Immature natural killer cell (primary cell): ENCODE measurements around the gene TAX1BP1. TPM values are rescaled to one million over a fixed set of nuclear protein-coding genes. Genes with fewer than 3 reads are reported as not detected.
A peak's percentile ranks its signal among the peaks of the same experiment; 100 is the strongest.

Experiments
- DNase-seq, 3 donors: peaks; one replicate each; pipeline ENCODE4 v3.0.0; 2022; ENCODE audit warnings: mixed read lengths in 1 of 3
- H3K27ac Mint-ChIP-seq, 6 donors: one replicate each; pipeline ENCODE4 v1.8.0; 2020; ENCODE audit warnings: mixed read lengths in 6 of 6, mild to moderate bottlenecking in 5 of 6, inconsistent platforms in 4 of 6, moderate library complexity in 3 of 6
- H3K27me3 Mint-ChIP-seq, 3 donors: one replicate each; pipeline ENCODE4 v1.8.0; 2020 to 2021; ENCODE audit warnings: low read depth in 3 of 3, mild to moderate bottlenecking in 3 of 3, mixed read lengths in 3 of 3, moderate library complexity in 3 of 3, inconsistent platforms in 1 of 3
- H3K36me3 Mint-ChIP-seq, 3 donors: one replicate each; pipeline ENCODE4 v1.8.0; 2020; ENCODE audit warnings: mixed read lengths in 3 of 3, inconsistent platforms in 2 of 3, mild to moderate bottlenecking in 2 of 3
- H3K4me1 Mint-ChIP-seq, 2 donors: one replicate each; pipeline ENCODE4 v1.8.0; 2020; ENCODE audit warnings: inconsistent platforms in 2 of 2, mild to moderate bottlenecking in 2 of 2, mixed read lengths in 2 of 2, moderate library complexity in 1 of 2
- H3K4me3 Mint-ChIP-seq, 5 donors: one replicate each; pipeline ENCODE4 v1.8.0; 2020; ENCODE audit warnings: mild to moderate bottlenecking in 5 of 5, mixed read lengths in 5 of 5, inconsistent platforms in 3 of 5, moderate library complexity in 3 of 5
- H3K9me3 Mint-ChIP-seq, 6 donors: one replicate each; pipeline ENCODE4 v1.8.0; 2020; ENCODE audit warnings: mild to moderate bottlenecking in 6 of 6, mixed read lengths in 6 of 6, inconsistent platforms in 4 of 6, moderate library complexity in 3 of 6
- polyA plus RNA-seq, 3 donors: library from polyadenylated mRNA; unstranded; fragments of 300-500 nt; fragmentation: Illumina TruSeq; gene quantifications; one replicate each; pipeline ENCODE4 v1.2.3, GENCODE V29; 2021

TAX1BP1 gene
- polyA plus RNA-seq, 3 donors from 2014 or later, result 86.9 to 119 (median 114) TPM

DNA sequence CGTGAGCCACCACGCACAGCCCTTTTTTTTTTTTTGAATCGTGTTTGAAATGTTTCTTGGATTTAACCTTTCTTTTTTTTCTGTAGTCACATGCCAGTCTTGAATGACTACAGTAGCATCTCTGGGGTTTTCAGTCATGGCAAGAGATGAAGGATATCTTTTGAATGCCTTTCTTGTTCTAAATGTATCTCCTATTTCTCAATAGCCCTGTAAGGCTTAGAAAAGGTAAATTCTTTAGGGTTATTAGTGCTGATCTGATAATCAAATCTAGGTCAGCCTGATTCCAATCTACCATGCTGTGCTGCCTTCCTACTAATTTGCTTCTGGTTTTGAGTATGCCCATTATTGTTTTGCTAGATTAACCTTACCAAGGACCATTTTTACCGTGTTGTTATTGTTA, 70.2 kb downstream of the TAX1BP1 start:
- Mint-ChIP-seq H3K4me3 (no peak overlapping the region), H3K27ac (peak overlapping the region in 1 of 6 donors; percentile 31), H3K36me3 (peaks cover 7 to 13% (median 12%) of the 10 kb centered on the region in 3 donors), H3K4me1 (peaks cover 4 to 24% of the 10 kb centered on the region in 2 donors), H3K27me3 (peaks cover 0 to 2% (median 1%) of the 10 kb centered on the region in 3 donors), H3K9me3 (no peaks in the 10 kb centered on the region)
- DNase-seq, result no peak

DNA sequence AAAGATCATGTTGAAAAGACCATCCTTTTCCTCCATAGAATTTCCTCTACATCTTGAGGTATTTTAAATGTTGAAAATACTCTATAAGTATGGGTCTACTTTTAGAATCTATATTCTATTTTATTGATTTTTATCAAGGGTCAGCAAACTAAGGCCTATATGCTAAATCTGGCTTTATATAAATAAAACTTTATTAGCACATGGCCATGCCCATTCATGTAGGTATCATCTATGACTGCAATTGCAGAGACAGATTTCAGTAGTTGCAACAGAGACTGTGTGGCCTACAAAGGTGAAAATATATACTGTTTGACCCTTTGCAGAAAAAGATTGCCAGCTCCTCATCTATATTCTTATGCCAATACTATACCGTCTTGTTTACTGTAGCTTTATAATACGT, 72.7 kb downstream of the TAX1BP1 start:
- H3K4me3 Mint-ChIP-seq, result no peak overlapping the region
- no peaks in the 10 kb centered on the region for H3K9me3 Mint-ChIP-seq
- H3K4me1 Mint-ChIP-seq, result peaks cover 0 to 6% of the 10 kb centered on the region in 2 donors
- peaks cover 0 to 1% (median 0%) of the 10 kb centered on the region in 3 donors for H3K27me3 Mint-ChIP-seq
- peak overlapping the region in 2 of 6 donors; percentile 29 to 53 for H3K27ac Mint-ChIP-seq
- DNase-seq, result no peak
- peaks cover 4 to 20% (median 13%) of the 10 kb centered on the region in 3 donors for H3K36me3 Mint-ChIP-seq

GRCh38 chr7:27822245-27822644, 82.3 kb downstream of the TAX1BP1 start:
- Mint-ChIP-seq H3K4me1 (peaks cover 3 to 13% of the 10 kb centered on the region in 2 donors), H3K36me3 (peaks cover 3 to 15% (median 4%) of the 10 kb centered on the region in 3 donors), H3K27me3 (peaks cover 0 to 4% (median 2%) of the 10 kb centered on the region in 3 donors), H3K27ac (no peak overlapping the region), H3K9me3 (no peaks in the 10 kb centered on the region), H3K4me3 (no peak overlapping the region)
- DNase-seq, result no peak

- peak overlapping the region in 2 of 6 donors; percentile 20 to 38 for H3K27ac Mint-ChIP-seq
- peaks cover 0 to 7% of the 10 kb centered on the region in 2 donors for H3K4me1 Mint-ChIP-seq
- H3K36me3 Mint-ChIP-seq, result peaks cover 2 to 17% (median 3%) of the 10 kb centered on the region in 3 donors
- H3K27me3 Mint-ChIP-seq, result peaks cover 0 to 4% (median 2%) of the 10 kb centered on the region in 3 donors
- DNase-seq, result no peak
- H3K4me3 Mint-ChIP-seq, result no peak overlapping the region
- H3K9me3 Mint-ChIP-seq, result no peaks in the 10 kb centered on the region
Measured at GRCh38 chr7:27825891-27826290, 85.9 kb downstream of the TAX1BP1 start.

- Mint-ChIP-seq H3K27me3 (peaks cover 0 to 4% (median 2%) of the 10 kb centered on the region in 3 donors), H3K4me1 (peaks cover 0 to 7% of the 10 kb centered on the region in 2 donors), H3K9me3 (no peaks in the 10 kb centered on the region), H3K27ac (peak overlapping the region in 2 of 6 donors; percentile 20 to 38), H3K36me3 (peaks cover 3 to 17% (median 4%) of the 10 kb centered on the region in 3 donors), H3K4me3 (no peak overlapping the region)
- no peak for DNase-seq
Measured at GRCh38 chr7:27826357-27826756, 86.4 kb downstream of the TAX1BP1 start.

DNA sequence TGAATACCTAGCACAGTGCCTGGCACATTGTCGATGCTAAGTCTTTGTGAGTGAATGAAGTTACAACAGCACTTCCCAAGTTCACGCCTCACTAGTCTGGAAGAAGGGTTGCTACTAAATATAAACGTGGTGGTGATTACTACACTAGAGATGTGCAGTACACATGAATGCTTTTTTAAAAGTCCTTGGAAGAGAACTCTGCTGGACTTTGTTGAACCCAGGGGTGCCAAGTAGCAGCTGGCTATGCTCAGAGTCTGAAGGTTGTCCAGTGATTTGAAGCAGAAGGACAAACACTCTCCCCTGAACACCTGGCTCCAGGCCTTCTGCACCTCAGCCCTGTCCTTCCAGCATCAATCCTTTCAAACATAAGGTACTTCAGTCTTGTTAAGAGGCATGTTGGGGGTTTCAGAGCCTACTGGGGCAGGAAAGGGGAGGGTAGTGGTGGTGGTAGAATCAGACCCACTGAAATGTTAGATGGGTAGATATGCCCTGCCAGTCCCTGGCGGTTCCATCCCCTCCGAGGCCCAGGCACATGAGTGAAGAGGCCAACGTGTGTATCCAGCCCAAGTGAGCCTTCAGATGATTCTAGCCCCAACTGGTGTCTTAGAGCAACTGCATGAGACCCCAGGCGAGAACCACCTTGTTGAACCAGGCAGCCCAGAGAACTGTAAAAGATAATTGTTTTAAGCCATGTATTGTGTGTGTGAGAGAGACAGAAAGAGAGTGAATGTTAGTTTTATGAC, 94.4 kb downstream of the TAX1BP1 start:
- peaks cover 0 to 5% (median 4%) of the 10 kb centered on the region in 3 donors for H3K27me3 Mint-ChIP-seq
- peak overlapping the region; percentile 2 to 80 (median 16) for H3K27ac Mint-ChIP-seq
- no peak for DNase-seq
- H3K4me3 Mint-ChIP-seq, result no peak overlapping the region
- H3K4me1 Mint-ChIP-seq, result peaks cover 12 to 33% of the 10 kb centered on the region in 2 donors
- H3K36me3 Mint-ChIP-seq, result peaks cover 5 to 38% (median 18%) of the 10 kb centered on the region in 3 donors
- no peaks in the 10 kb centered on the region for H3K9me3 Mint-ChIP-seq

DNA sequence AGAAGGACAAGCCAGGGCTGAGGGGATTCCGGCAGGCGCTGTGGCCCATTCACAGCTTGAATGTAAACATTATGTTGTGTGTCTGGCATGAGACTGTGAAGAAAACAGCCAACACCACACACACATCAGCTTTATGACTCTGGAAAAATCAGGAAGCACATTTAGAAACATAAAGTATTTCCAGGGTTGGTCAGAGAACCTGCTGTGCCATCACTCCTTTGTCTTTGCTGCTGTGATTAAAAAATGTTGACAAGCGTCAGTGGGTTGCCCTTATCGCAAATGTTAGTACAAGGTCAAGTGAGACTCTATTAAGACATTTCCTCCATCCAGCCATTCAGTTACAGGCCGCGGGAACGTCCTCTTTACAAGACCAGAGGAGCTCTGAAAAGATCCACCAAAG, 95.4 kb downstream of the TAX1BP1 start:
- no peak for DNase-seq
- Mint-ChIP-seq H3K4me1 (peaks cover 12 to 33% of the 10 kb centered on the region in 2 donors), H3K9me3 (no peaks in the 10 kb centered on the region), H3K4me3 (no peak overlapping the region), H3K27me3 (peaks cover 0 to 6% (median 5%) of the 10 kb centered on the region in 3 donors), H3K27ac (peak overlapping the region in 3 of 6 donors; percentile 40 to 80 (median 51)), H3K36me3 (peaks cover 5 to 40% (median 18%) of the 10 kb centered on the region in 3 donors)

DNA sequence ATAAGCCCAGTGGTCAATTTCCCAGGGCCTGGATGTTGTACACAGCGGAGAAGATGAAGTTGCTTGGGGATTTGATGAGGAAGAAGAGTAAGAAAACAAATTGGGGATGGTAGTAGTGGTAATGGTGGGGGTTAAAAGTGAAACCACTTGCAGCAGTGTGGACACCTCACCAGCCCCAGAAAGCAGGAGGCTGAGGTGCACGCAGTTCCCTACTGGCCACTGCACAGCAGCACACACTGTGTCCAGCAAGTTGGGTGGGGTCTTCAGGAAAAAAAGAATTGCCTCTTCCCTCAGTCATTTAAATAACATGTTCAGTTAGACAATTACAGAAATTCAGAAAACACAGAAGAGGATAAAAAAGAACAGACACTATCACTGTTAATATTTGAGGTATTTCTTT, 96.6 kb downstream of the TAX1BP1 start:
- no peak for DNase-seq
- Mint-ChIP-seq H3K4me3 (no peak overlapping the region), H3K4me1 (peaks cover 12 to 33% of the 10 kb centered on the region in 2 donors), H3K27ac (peak overlapping the region; percentile 40 to 88 (median 66)), H3K36me3 (peaks cover 5 to 42% (median 15%) of the 10 kb centered on the region in 3 donors), H3K9me3 (no peaks in the 10 kb centered on the region), H3K27me3 (peaks cover 0 to 13% (median 7%) of the 10 kb centered on the region in 3 donors)

- peak overlapping the region in 4 of 6 donors; percentile 10 to 74 (median 38) for H3K27ac Mint-ChIP-seq
- H3K4me3 Mint-ChIP-seq, result no peak overlapping the region
- DNase-seq, result no peak
- H3K36me3 Mint-ChIP-seq, result peaks cover 5 to 35% (median 15%) of the 10 kb centered on the region in 3 donors
- peaks cover 0 to 17% (median 6%) of the 10 kb centered on the region in 3 donors for H3K27me3 Mint-ChIP-seq
- peaks cover 12 to 33% of the 10 kb centered on the region in 2 donors for H3K4me1 Mint-ChIP-seq
- no peaks in the 10 kb centered on the region for H3K9me3 Mint-ChIP-seq
Measured at GRCh38 chr7:27839099-27839498, 99.1 kb downstream of the TAX1BP1 start.

- Mint-ChIP-seq H3K4me3 (no peak overlapping the region), H3K9me3 (no peaks in the 10 kb centered on the region), H3K4me1 (peaks cover 10 to 33% of the 10 kb centered on the region in 2 donors), H3K27ac (peak overlapping the region in 3 of 6 donors; percentile 58 to 62 (median 61)), H3K27me3 (peaks cover 0 to 17% (median 6%) of the 10 kb centered on the region in 3 donors), H3K36me3 (peaks cover 3 to 28% (median 10%) of the 10 kb centered on the region in 3 donors)
- DNase-seq, result no peak
Measured at GRCh38 chr7:27840313-27840712, 100.4 kb downstream of the TAX1BP1 start.

DNA sequence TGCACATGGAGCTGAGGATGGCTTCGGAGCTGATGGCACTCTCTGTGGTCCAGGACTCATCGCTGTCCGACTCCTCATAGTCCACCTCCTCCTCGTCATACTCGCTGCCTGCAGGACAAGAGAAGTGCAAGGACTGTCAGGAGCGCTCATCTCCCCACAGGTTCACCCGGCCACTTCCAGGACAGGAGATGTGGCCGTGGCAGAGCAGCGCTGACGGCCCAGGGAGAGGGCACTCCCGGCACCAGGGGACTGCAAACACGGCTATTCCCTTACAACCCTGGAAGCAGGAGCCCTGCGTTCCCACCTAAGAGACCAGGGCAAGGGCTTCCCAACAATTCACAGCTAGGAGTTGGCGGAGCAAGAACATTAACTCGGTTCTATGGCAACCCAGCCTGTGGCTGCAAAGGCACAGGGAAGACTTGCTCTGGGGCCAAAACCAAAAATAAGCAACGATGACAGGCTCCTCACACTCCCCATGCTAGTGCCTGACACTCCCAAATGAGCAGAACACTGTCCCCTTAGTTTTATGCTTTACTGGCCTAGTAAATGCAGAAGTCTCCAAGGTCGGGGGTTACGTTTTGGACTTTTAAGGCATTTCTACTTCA, 100.9 kb downstream of the TAX1BP1 start:
- Mint-ChIP-seq H3K9me3 (no peaks in the 10 kb centered on the region), H3K36me3 (peaks cover 3 to 26% (median 12%) of the 10 kb centered on the region in 3 donors), H3K4me1 (peaks cover 10 to 33% of the 10 kb centered on the region in 2 donors), H3K27ac (peak overlapping the region in 4 of 6 donors; percentile 28 to 62 (median 44)), H3K4me3 (no peak overlapping the region), H3K27me3 (peaks cover 3 to 17% (median 7%) of the 10 kb centered on the region in 3 donors)
- DNase-seq, result no peak

DNA sequence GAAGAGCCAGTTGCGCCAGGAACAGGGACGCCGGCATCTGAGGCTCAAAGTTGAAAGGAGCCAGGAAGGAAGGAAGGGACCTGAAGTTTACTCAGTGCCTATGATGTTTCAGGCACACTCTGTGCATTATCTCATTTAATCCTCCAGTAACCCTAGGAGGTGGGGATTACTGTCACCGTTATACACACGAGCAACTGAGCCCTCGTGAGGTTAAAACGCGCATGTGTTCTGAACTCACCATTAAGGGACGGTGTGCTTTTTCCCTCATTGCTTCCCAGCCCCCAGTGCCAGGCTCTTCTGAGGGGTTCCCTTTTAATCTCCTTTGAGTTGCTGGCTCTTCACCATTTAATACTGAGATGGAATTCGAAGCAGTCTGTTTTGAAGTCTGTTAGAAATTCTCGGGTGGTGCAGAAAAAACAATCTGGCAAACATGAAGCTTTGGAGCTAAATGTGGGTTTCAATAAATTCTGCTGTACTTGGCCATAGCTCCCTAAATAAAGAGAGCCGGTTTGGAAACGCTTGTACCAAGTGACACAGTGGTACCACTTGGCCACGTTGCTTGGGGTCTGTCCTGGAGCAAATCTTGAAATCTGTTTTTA, 102.2 kb downstream of the TAX1BP1 start:
- Mint-ChIP-seq H3K36me3 (peaks cover 0 to 15% (median 15%) of the 10 kb centered on the region in 3 donors), H3K4me1 (peaks cover 5 to 26% of the 10 kb centered on the region in 2 donors), H3K27ac (peak overlapping the region in 2 of 6 donors; percentile 29 to 67), H3K9me3 (no peaks in the 10 kb centered on the region), H3K4me3 (no peak overlapping the region), H3K27me3 (peaks cover 6 to 15% (median 8%) of the 10 kb centered on the region in 3 donors)
- DNase-seq, result no peak

GRCh38 chr7:27842851-27843250, 102.9 kb downstream of the TAX1BP1 start:
- DNase-seq, result no peak
- Mint-ChIP-seq H3K9me3 (no peaks in the 10 kb centered on the region), H3K27ac (peak overlapping the region in 2 of 6 donors; percentile 4 to 29), H3K4me3 (no peak overlapping the region), H3K4me1 (peaks cover 2 to 23% of the 10 kb centered on the region in 2 donors), H3K27me3 (peaks cover 6 to 15% (median 6%) of the 10 kb centered on the region in 3 donors), H3K36me3 (peaks cover 0 to 15% (median 15%) of the 10 kb centered on the region in 3 donors)
